Subcutaneous adipose tissue (tissue), 4 donors: ENCODE measurements around the gene TMEM200C. TPM values are rescaled to one million over a fixed set of nuclear protein-coding genes. Genes with fewer than 3 reads are reported as not detected.

Source experiments
- total RNA-seq, 4 donors: library from RNA; depleted of rRNA; stranded (reverse); fragments of >200 nt; gene quantifications; one replicate each; pipeline ENCODE4 v1.1.0, GENCODE V29; 2016
- TF ChIP-seq, protein P1 (sequence below): fragments of 450-650 bp; IDR thresholded peaks from one replicate; pipeline ENCODE4 v1.5.1; 2016; ENCODE audit warnings: low read depth, mild to moderate bottlenecking, control low read depth, antibody characterized with exemption, moderate library complexity

TMEM200C gene
- total RNA-seq, 4 donors from 2014 or later, result not detected

- TF ChIP-seq, protein P1, sequence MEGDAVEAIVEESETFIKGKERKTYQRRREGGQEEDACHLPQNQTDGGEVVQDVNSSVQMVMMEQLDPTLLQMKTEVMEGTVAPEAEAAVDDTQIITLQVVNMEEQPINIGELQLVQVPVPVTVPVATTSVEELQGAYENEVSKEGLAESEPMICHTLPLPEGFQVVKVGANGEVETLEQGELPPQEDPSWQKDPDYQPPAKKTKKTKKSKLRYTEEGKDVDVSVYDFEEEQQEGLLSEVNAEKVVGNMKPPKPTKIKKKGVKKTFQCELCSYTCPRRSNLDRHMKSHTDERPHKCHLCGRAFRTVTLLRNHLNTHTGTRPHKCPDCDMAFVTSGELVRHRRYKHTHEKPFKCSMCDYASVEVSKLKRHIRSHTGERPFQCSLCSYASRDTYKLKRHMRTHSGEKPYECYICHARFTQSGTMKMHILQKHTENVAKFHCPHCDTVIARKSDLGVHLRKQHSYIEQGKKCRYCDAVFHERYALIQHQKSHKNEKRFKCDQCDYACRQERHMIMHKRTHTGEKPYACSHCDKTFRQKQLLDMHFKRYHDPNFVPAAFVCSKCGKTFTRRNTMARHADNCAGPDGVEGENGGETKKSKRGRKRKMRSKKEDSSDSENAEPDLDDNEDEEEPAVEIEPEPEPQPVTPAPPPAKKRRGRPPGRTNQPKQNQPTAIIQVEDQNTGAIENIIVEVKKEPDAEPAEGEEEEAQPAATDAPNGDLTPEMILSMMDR, result no peak
Measured at GRCh38 chr18:5937121-5937520, 41.8 kb upstream of the TMEM200C start.

- TF ChIP-seq, protein P1, result no peak
Measured at GRCh38 chr18:5930789-5931188, 35.5 kb upstream of the TMEM200C start.

DNA sequence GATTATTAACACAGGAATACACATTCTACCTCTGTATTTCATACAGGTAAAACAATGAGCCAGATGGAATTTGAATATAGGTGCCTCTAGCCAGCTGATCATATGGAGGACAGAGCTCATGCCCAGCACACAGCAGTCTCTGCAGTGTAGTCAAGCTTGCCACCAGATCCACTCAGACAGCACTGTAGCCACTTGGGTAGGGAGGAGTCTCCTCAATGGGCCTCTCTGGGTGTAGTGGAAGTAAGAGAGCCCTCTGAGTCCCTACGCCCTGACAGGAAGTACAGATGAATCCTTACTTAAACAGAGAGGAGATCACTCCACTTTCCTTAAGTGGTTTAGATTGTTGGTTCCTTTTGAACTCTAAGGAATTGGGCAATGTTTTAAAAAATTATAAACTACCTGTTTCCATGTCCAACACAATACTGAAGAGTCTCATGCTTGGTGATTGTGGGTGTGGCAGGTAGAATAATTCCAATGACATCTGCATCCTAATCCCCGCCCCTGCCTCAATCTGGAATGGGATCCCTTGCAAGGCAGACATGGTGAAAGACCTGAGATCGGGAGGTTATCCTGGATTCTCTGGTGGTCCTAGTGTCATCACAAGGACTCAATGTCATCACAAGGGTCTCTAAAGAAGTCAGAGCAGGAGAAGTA lies 23.0 kb upstream of the TMEM200C start:
- TF ChIP-seq, protein P1, result no peak

DNA sequence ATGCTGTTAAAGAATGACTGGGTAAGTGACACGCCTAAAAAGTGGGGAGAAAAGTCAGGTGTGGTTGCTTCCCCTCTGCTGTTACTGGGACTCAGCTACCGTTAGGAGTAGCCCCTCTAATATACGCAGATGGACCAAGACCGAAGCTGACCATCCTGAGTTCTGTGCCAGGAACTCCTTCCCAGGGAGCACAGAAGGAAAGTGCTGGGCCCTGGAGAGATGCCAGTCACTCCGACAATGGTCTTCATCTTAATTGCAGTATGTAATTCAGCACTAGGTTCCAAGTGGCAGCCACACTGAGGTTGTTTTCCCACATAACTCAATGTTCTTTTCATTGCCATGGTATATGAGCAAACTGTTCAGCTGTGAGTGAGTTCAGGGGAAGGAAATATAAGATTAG lies 19.6 kb upstream of the TMEM200C start:
- TF ChIP-seq, protein P1, result no peak

GRCh38 chr18:5914016-5914415 lies 18.7 kb upstream of the TMEM200C start:
- TF ChIP-seq, protein P1, result no peak

GRCh38 chr18:5912566-5912965 lies 17.2 kb upstream of the TMEM200C start:
- TF ChIP-seq, protein P1, result no peak

DNA sequence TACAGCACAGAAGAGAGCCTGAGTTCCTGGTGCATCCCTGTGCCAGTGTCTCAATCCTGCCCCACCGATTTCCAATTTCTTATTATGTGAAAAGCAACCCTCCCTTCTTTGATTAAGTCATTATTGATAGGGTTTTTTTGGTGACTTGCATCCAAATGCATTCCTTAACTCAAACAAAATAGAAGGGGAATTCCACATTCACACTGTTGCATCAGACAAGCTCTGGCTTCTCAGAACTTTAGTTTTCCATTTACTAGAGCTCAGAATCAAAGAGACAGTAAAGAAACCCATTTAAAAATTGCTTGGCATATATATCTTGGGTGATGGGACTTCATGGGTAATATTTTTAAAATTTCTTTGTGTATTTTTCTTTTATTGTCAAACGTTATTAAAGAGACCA lies 13.8 kb upstream of the TMEM200C start:
- TF ChIP-seq, protein P1, result no peak
